Activated T-cell treated with anti-CD3 and anti-CD28 coated beads, Interleukin-2, amount 50 U/mL, for 4 hours (primary cell): ENCODE results near the gene SPRED2. TPM values are rescaled to one million over a fixed set of nuclear protein-coding genes. Genes with fewer than 3 reads are reported as not detected.

ENCODE experiments used
- ATAC-seq, 2 donors: fragments of 200-7000 bp; cut with Tn5 transposase; one replicate each; pipeline ENCODE4 v1.10.0; 2021
- DNase-seq: peaks from one replicate; pipeline ENCODE4 v3.0.0-alpha.2; 2020
- H3K27me3 Mint-ChIP-seq: one replicate; pipeline ENCODE4 v1.8.0; 2021; ENCODE audit warnings: low read depth, mixed read lengths
- H3K36me3 Mint-ChIP-seq: one replicate; pipeline ENCODE4 v1.8.0; 2022; ENCODE audit warnings: mixed read lengths; ENCODE audit not compliant: insufficient read depth
- H3K4me1 Mint-ChIP-seq: one replicate; pipeline ENCODE4 v1.8.0; 2021; ENCODE audit warnings: low read depth, mixed read lengths
- H3K4me3 Mint-ChIP-seq: one replicate; pipeline ENCODE4 v1.8.0; 2021; ENCODE audit warnings: mild to moderate bottlenecking, moderate library complexity, mixed read lengths
- H3K9me3 Mint-ChIP-seq: one replicate; pipeline ENCODE4 v1.8.0; 2021; ENCODE audit warnings: mixed read lengths
- total RNA-seq, 3 donors: library from RNA; stranded (reverse); gene quantifications; one replicate each; pipeline ENCODE4 v1.2.1, GENCODE V29; 2021

The SPRED2 gene
- total RNA-seq, 3 donors from 2014 or later, result 10.4 to 11.0 (median 10.9) TPM

DNA sequence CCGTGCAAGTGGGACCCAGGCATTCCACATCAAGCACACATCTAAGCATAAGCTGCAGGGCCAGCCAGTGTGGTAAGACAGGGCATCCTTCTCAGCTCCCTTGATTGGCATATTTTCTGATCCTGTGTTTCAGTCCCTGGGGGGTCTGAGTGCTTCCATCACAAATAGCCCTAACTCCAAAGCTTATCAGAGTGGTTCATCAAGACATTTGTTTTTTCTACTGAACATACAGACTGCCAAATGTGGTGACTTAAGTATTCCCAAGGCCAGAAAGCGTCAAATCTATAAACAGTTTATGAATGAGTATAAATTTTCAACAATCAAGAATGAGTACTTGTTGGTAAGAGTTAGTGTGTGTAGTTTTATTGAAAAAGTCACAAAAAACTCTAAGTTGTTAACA lies 18.8 kb downstream of the SPRED2 start:
- Mint-ChIP-seq H3K9me3 (no peaks in the 10 kb centered on the region), H3K36me3 (no peaks in the 10 kb centered on the region), H3K4me1 (peaks cover 18% of the 10 kb centered on the region), H3K4me3 (no peak overlapping the region), H3K27me3 (no peaks in the 10 kb centered on the region)
- no peak for DNase-seq
- no peak for ATAC-seq

DNA sequence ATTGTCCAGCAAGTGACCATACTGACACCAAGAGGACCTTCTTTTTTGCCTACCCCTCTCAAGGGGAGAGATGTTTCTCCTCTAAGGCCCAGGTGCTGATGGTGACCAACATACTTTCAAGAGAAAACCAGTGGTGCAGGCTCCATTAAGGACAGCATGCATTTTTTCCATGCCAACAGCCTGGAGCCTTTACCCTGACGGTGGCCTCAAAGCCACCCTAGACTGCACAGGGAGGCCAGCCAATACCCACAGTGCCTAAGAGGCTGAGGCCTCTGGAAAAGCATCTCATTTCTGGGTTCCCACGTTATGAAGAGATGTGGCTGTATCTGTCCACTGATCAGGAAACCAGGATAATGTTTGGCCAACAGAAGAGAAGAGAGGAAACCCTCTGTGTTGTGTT lies 19.3 kb downstream of the SPRED2 start:
- Mint-ChIP-seq H3K36me3 (no peaks in the 10 kb centered on the region), H3K9me3 (no peaks in the 10 kb centered on the region), H3K4me1 (peaks cover 15% of the 10 kb centered on the region), H3K4me3 (no peak overlapping the region), H3K27me3 (peaks cover 1% of the 10 kb centered on the region)
- DNase-seq (no peak), ATAC-seq (no peak)

DNA sequence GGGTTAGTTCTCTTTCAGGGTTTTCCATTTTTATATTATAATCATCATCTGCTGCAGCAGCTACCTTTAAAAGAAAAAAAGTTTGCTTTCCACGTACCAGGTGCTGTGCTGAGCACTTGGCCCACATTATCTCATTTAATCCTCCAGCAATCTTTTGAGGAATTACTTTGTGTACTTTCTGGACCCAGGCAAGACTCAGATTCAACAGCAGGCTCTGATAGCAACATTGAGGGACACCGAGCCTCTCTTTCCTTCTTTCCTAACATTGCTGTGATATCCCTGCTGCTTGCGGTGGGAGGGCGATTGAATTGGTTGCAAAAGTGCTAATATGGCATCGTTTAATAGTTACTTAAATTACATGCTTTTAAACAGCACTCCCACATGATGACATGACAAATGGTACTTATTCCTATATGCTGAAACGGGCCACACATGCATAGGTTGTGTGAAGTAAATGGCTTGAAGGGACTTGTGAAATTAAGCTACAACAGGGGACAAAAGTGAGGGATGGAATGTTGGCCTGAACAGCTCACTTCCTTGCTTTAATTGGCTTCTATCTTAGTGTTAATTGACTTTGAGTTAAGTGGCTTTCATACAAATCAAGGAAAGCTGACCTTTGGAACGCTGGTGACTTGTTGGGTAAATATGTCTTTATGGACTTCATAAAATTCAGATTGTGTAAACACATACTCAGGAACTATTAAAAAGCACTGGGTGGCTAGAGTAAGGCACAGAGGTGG lies 21.2 kb downstream of the SPRED2 start:
- Mint-ChIP-seq H3K9me3 (no peaks in the 10 kb centered on the region), H3K4me1 (peaks cover 1% of the 10 kb centered on the region), H3K4me3 (no peak overlapping the region), H3K36me3 (no peaks in the 10 kb centered on the region), H3K27me3 (peaks cover 3% of the 10 kb centered on the region)
- ATAC-seq (no peak), DNase-seq (no peak)

DNA sequence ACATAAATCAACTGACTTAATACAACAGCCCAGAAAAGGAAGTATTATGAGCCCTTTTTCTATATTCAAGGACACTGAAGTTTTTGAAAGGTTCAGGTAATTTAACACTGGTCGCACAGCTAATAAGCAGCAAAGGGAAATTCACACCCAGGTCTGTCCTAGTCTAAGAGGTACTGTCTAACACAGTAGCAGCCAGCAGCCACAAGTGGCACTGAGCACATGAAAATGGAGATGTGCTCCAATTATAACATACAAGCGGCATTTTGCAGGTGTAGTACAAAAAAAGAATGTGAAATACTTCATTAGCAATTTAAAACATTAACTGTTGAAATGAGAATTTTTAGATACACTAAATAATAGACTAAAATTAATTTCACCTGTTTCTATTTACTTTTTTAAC lies 23.4 kb downstream of the SPRED2 start:
- peaks cover 1% of the 10 kb centered on the region for H3K4me1 Mint-ChIP-seq
- H3K27me3 Mint-ChIP-seq, result peaks cover 3% of the 10 kb centered on the region
- ATAC-seq, result no peak
- H3K4me3 Mint-ChIP-seq, result no peak overlapping the region
- H3K9me3 Mint-ChIP-seq, result no peaks in the 10 kb centered on the region
- H3K36me3 Mint-ChIP-seq, result no peaks in the 10 kb centered on the region
- no peak for DNase-seq

DNA sequence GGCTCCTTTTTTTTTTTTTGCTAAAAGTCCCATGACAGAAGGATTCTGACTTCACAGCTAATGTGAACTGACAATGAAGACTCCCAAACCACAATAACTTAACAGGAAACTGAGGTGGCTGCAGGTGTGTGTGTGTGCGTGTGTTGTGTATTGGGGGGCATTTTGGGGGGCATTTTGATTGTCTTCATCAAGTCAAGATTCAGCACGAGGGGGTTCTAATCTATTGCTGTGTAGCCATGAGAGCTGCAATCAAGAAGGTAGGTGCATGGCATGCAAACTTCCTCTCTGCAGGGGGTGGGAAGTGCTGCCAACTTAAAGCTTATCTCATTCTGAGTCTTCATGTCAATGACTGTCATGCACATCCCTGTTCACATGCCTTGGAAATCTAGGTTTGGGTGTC lies 25.2 kb downstream of the SPRED2 start:
- ATAC-seq, result no peak
- Mint-ChIP-seq H3K36me3 (no peaks in the 10 kb centered on the region), H3K9me3 (no peaks in the 10 kb centered on the region)

DNA sequence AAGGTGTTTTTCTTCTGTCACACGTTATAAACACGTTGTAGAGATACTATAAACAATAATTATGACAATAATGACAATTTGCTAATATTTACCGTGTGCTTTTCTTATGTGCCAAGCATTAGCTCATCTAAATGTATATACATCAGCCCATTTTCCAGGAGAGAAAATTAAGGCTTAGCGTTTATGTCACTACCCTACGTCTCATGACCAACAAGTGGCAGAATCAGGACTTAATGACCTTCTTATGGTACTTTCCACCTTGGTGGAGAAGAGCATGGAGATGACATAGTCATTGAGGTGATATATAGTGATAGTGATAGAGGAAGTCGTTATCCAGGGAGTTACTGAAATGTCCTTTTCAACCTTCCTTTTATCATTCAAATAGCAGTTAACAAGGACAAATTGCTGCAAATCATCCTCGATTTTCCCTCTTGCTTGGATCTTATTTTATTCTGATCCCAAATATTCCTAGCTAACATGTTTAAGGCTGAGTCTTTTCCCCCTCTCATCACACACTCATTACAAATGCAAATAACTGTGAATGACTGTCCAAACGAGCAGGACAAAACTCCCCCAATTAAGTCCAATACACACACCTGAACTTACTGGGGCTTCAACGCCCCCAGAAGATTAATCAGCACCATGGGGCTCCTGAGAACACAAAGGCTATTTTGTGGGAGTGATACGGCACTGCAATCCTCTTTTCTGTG lies 27.3 kb downstream of the SPRED2 start:
- DNase-seq (no peak), ATAC-seq (no peak)
- H3K27me3 Mint-ChIP-seq, result peaks cover 3% of the 10 kb centered on the region
- no peaks in the 10 kb centered on the region for H3K9me3 Mint-ChIP-seq
- no peaks in the 10 kb centered on the region for H3K36me3 Mint-ChIP-seq
- H3K4me3 Mint-ChIP-seq, result no peak overlapping the region
- peaks cover 1% of the 10 kb centered on the region for H3K4me1 Mint-ChIP-seq

More for the DNA sequence above, 25.2 kb downstream of the SPRED2 start:
- Mint-ChIP-seq H3K4me3 (no peak overlapping the region), H3K27me3 (peaks cover 3% of the 10 kb centered on the region), H3K4me1 (peaks cover 1% of the 10 kb centered on the region)
- DNase-seq, result no peak

DNA sequence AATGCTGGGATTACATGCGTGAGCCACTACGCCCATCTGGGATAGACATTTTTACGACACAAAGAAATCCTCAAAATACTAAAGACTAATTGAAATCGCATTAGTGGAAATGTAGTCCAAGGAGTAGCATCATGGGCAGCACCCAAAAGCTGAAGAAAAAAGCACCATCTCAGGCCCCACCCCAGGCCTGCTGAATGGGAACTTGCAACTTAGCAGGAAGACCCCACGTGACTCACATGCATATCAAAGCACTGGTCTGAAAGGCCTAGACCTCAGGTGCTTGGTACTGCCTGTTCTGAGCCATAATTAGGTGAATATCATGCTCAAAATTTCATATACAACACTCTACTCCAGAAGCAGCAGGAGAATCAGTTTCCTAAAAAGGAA lies 28.9 kb downstream of the SPRED2 start:
- peaks cover 1% of the 10 kb centered on the region for H3K4me1 Mint-ChIP-seq
- H3K4me3 Mint-ChIP-seq, result no peak overlapping the region

DNA sequence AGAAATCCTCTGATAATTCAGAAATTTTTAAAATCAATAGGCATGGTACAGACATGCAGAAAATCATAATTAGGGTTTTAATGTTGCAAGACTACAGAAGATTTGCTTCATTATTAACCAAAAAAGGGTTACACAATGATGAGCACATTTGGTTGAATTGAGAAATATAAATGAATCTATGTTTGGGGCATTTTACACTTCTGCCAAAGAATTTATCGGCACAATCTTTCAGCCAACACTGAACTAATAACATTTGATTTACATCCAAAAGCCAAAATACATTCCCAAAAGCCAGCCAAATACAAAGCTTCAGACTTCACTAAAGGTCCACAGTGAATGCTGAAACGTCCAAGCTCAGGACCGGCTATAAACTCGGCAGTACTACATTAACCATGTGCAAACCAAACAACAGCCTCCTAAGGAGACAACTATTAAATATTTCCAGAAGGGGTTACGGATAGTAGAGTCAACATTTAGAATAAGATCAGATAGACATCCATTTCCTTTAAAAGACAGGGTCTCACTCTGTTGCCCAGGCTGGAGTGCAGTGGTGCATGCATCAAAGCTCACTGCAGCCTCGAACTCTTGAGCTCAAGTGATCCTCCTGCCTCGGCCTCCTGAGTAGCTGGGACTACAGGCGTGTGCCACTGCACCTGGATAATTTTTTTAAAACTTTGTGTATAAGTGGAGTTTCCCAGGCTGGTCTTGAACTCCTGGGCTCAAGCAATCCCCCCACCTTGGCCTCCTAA lies 29.4 kb downstream of the SPRED2 start:
- ATAC-seq, result no peak
- no peaks in the 10 kb centered on the region for H3K36me3 Mint-ChIP-seq
- H3K4me3 Mint-ChIP-seq, result no peak overlapping the region

More for the DNA sequence above, 28.9 kb downstream of the SPRED2 start:
- Mint-ChIP-seq H3K9me3 (no peaks in the 10 kb centered on the region), H3K27me3 (peaks cover 3% of the 10 kb centered on the region), H3K36me3 (no peaks in the 10 kb centered on the region)
- no peak for DNase-seq
- ATAC-seq, result no peak

DNA sequence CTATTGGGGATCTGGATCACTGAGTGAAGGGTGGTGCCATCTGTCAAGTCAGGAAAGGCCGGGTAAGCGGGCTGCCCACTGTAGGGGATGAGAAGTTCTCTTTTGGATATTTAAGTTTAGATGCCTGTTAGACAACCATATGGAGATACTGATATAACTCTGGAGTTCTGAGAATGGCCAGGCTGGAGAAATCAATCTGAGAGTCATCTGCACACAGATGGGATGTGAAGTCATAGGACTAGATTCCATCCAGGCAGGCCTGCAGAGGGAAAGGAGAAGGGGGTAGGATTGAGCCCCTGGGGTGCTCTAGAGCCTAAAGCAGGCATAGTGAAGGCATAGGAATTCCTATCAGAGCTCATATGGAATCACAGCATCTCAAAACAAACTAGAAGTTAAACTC lies 30.1 kb downstream of the SPRED2 start:
- DNase-seq, result no peak
- Mint-ChIP-seq H3K27me3 (peaks cover under 1% of the 10 kb centered on the region), H3K36me3 (no peaks in the 10 kb centered on the region), H3K4me3 (no peak overlapping the region), H3K9me3 (no peaks in the 10 kb centered on the region), H3K4me1 (peaks cover 6% of the 10 kb centered on the region)
- ATAC-seq, result no peak

More for the DNA sequence above, 29.4 kb downstream of the SPRED2 start:
- DNase-seq, result no peak
- no peaks in the 10 kb centered on the region for H3K9me3 Mint-ChIP-seq
- peaks cover under 1% of the 10 kb centered on the region for H3K27me3 Mint-ChIP-seq
- H3K4me1 Mint-ChIP-seq, result peaks cover 1% of the 10 kb centered on the region

DNA sequence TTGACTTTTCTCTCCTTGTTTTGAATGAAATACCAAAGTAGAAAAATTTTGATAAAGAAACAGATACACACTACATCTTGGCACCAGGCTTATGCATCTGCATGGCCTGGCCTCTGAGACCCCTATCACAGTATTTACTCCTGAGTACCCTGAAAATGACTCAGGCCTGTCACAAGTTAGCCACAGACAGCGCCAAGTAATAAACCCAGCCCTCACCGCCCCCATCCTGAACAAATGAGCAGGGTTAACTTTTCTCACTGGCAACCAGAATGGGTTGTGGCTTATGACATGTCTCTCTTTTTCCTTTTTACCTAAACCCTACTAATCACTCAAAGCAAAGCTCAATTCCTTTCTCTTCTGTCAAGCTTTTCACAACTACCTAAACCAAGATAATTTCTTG lies 35.3 kb downstream of the SPRED2 start:
- no peaks in the 10 kb centered on the region for H3K36me3 Mint-ChIP-seq
- H3K4me3 Mint-ChIP-seq, result no peak overlapping the region

DNA sequence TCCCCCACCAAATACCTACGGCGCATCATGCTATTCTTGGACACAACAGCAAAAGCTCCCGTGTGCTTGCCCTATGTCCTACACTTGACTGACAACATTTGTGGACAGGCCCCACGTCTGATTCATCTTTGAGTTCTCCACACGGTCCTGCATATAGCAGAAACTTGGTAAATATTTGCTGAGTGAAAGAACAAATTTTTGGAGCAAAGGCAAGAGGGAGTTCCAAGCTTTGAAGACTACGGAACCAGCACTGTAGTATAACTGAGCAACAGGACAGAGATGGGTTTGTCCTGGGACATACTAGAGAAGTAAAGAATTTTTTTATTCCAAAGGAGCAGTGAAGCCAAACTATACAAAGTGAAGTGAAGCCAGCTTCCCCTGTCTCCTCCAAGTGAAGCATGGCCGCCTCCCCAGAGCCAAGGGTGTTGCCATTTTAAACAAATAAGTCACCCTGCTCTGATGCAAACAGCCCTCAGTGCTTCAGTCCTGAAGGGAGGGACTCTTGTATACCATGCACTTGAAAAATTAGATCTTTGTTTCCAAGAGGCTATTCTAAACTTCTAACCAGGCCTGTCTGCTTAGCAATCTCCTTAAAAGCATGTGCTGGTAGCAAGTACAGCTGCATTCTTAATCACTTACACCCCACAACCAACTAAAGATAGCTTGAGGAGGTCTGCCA lies 35.9 kb downstream of the SPRED2 start:
- Mint-ChIP-seq H3K4me1 (peaks cover 13% of the 10 kb centered on the region), H3K36me3 (no peaks in the 10 kb centered on the region), H3K4me3 (no peak overlapping the region), H3K9me3 (no peaks in the 10 kb centered on the region), H3K27me3 (peaks cover 2% of the 10 kb centered on the region)
- no peak for DNase-seq
- no peak for ATAC-seq

More for the DNA sequence above, 35.3 kb downstream of the SPRED2 start:
- H3K27me3 Mint-ChIP-seq, result peaks cover 2% of the 10 kb centered on the region
- no peak for DNase-seq
- peak; percentile 55 to 95 for ATAC-seq
- H3K9me3 Mint-ChIP-seq, result no peaks in the 10 kb centered on the region
- H3K4me1 Mint-ChIP-seq, result peaks cover 13% of the 10 kb centered on the region

DNA sequence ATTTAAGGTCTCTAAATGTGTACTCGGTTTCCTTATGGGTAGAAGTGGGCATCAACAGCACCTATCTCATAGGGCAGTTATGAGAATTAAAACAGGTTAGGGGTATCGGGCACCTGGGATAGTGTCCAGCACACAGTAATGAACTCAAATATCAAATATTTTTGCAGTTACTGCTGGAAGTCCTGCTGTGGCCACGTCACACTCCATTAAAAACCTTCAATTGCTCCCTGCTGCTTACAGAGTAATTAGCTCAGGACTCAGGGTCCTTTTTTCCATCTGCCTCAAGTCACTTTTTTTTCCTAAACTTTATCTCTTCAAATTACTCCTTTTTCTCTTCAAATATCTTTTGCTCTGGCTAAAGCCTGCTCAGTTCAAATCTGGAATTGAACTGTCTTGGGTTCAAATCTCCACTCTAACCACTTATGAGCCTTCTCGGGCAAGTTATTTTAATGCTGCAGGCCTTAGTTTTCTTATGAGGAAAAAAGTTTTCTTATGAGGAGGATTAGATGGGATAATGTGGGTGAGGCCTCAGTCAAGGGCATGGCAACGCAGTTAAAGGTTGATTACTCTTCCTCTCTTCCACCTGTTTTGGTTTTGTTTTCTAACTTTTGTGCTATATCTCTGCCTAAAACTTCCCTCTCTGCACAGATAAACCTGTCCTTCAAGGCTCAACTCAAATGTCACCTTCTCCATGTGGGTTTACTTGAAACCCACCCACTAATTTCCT lies 36.6 kb downstream of the SPRED2 start:
- Mint-ChIP-seq H3K4me3 (no peak overlapping the region), H3K27me3 (peaks cover 2% of the 10 kb centered on the region), H3K36me3 (no peaks in the 10 kb centered on the region), H3K4me1 (peaks cover 13% of the 10 kb centered on the region), H3K9me3 (no peaks in the 10 kb centered on the region)
- no peak for DNase-seq
- no peak for ATAC-seq

DNA sequence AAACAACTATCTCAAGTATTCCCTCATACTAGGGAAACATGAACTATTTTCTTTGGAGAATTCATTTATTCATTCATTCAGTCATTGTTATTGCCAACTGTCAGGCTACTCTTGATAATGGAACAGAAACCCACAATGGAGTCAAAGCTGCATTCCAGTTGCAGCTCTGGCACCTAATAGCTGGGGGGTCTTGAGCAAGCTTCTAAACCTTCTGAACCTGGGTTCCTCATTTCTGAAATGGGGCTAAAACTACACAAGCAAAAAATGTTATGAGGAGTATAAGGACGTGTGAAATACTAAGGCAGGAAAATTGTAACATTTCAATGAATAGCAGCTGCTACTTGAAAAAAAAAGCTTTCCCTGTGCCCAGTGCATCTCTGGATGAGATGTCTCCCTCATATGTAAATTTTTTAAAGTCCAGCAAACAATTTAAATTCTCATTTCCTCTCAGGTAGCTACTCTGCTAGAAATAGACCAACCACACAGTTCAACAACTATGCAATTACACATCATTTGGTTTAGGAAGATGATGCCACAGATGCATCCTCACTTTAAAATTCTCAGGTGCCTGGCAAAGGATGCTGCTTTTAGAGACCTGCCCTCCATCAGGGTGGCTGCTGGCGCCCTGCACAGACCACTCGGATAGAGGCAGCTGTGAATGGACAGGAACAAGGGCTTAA lies 38.5 kb downstream of the SPRED2 start:
- no peaks in the 10 kb centered on the region for H3K9me3 Mint-ChIP-seq
- no peak for DNase-seq
- ATAC-seq, result no peak
- H3K4me1 Mint-ChIP-seq, result peaks cover 19% of the 10 kb centered on the region
- no peaks in the 10 kb centered on the region for H3K36me3 Mint-ChIP-seq
- H3K27me3 Mint-ChIP-seq, result peaks cover 2% of the 10 kb centered on the region
- no peak overlapping the region for H3K4me3 Mint-ChIP-seq
